HCT116 (cell line): ENCODE measurements around the gene KLC4. TPM values are rescaled to one million over a fixed set of nuclear protein-coding genes. Genes with fewer than 3 reads are reported as not detected.

ENCODE experiments used
- ATAC-seq: fragments of 200-7000 bp; cut with Tn5 transposase; 2 replicates; pipeline ENCODE4 v1.9.1; 2020; ENCODE audit warnings: mild to moderate bottlenecking, moderate library complexity
- BruUV-seq: library from RNA; stranded (reverse); fragments of 400-500 nt; replicated peaks from 2 replicates; lab custom pipeline; 2021; lab: Mats Ljungman, UMichigan
- CTCF ChIA-PET: fragments of 300-600 bp; sonication (Branson Sonifier 250); formaldehyde crosslinking; loops from one replicate; lab custom pipeline; 2021; ENCODE audit warnings: antibody characterized with exemption; lab: Charles Lee
- POLR2A ChIA-PET: fragments of 300-600, 350-600 bp; sonication (Branson Sonifier 250); formaldehyde crosslinking; loops from one replicate; lab custom pipeline; 2021; ENCODE audit warnings: antibody characterized with exemption; lab: Charles Lee
- RAD21 ChIA-PET, 2 experiments: fragments of 300-600 bp; sonication (Branson Sonifier 250); formaldehyde crosslinking; loops; one replicate each; lab custom pipeline; 2023; ENCODE audit warnings: low total read pairs in 2 of 2; ENCODE audit not compliant: uncharacterized antibody in 2 of 2, unreplicated experiment in 2 of 2, low non-redundant PET in 1 of 2; lab: Charles Lee
- DNase-seq: peaks from one replicate; pipeline ENCODE4 v3.0.0-alpha.2; 2010; ENCODE audit warnings: low read depth, low spot score
- H2AFZ ChIP-seq: fragments of 200-600 bp; shearing (Covaris generic), sonication (generic); 2 replicates; pipeline ENCODE4 v1.6.1; 2017; ENCODE audit warnings: low read depth, mixed run types, mixed read lengths, antibody characterized with exemption, low read length; ENCODE audit not compliant: poor library complexity, severe bottlenecking
- H3K27ac ChIP-seq: 2 replicates; pipeline ENCODE4 v1.5.1; 2012; ENCODE audit warnings: low read depth, low read length
- H3K27me3 ChIP-seq: fragments of 200-600 bp; sonication (generic); 2 replicates; pipeline ENCODE4 v1.6.1; 2016; ENCODE audit warnings: mixed run types, low read length, mixed read lengths; ENCODE audit not compliant: insufficient read depth
- H3K36me3 ChIP-seq, 2 experiments: fragments of 200-500 bp in 1 of 2; fragments of 200-600 bp in 1 of 2; sonication (Bioruptor generic) in 1 of 2; sonication (generic) in 1 of 2; 2 replicates each; pipeline versions ENCODE4 v1.5.1 to v1.6.1; 2014 to 2016; ENCODE audit warnings: low read length in 2 of 2, inconsistent platforms in 1 of 2, mixed read lengths in 1 of 2, mixed run types in 1 of 2; ENCODE audit not compliant: insufficient read depth in 2 of 2, control insufficient read depth in 1 of 2
- H3K4me1 ChIP-seq, 2 experiments: fragments of 200-600 bp in 1 of 2; sonication (generic) in 1 of 2; 2 replicates each; pipeline versions ENCODE4 v1.5.1 to v1.6.1; 2012 to 2017; ENCODE audit warnings: low read length in 2 of 2, inconsistent platforms in 1 of 2, mild to moderate bottlenecking in 1 of 2, mixed read lengths in 1 of 2, mixed run types in 1 of 2, moderate library complexity in 1 of 2; ENCODE audit not compliant: insufficient read depth in 2 of 2, control insufficient read depth in 1 of 2
- H3K4me2 ChIP-seq: fragments of 200-600 bp; sonication (generic); 2 replicates; pipeline ENCODE4 v1.6.1; 2017; ENCODE audit warnings: mixed run types, low read length, mixed read lengths
- H3K4me3 ChIP-seq, 2 experiments: fragments of 200-600 bp in 1 of 2; sonication (generic) in 1 of 2; replicated peaks in 1 of 2; 2 replicates each; pipeline ENCODE4 v1.5.1; 2011 to 2016; ENCODE audit warnings: low read length in 2 of 2, control low read depth in 1 of 2, low read depth in 1 of 2, mild to moderate bottlenecking in 1 of 2, mixed read lengths in 1 of 2, mixed run types in 1 of 2
- H3K79me2 ChIP-seq: fragments of 200-600 bp; sonication (generic); 2 replicates; pipeline ENCODE4 v1.6.1; 2017; ENCODE audit warnings: mild to moderate bottlenecking, mixed run types, low read length, moderate library complexity, mixed read lengths; ENCODE audit not compliant: insufficient read depth
- H3K9ac ChIP-seq: fragments of 200-600 bp; sonication (generic); 2 replicates; pipeline ENCODE4 v1.6.1; 2016; ENCODE audit warnings: low read length, mixed read lengths
- H3K9me2 ChIP-seq: fragments of 200-600 bp; sonication (generic), shearing (Covaris generic); 2 replicates; pipeline ENCODE4 v1.6.1; 2017; ENCODE audit warnings: mixed run types, mild to moderate bottlenecking, moderate library complexity; ENCODE audit not compliant: insufficient read depth
- H3K9me3 ChIP-seq, 2 experiments: fragments of 200-500 bp in 1 of 2; fragments of 200-600 bp in 1 of 2; sonication (Bioruptor generic) in 1 of 2; sonication (generic) in 1 of 2; 2 replicates each; pipeline ENCODE4 v1.6.1; 2014 to 2017; ENCODE audit warnings: low read length in 2 of 2, mixed read lengths in 2 of 2, inconsistent platforms in 1 of 2, low read depth in 1 of 2, mild to moderate bottlenecking in 1 of 2, mixed run types in 1 of 2, moderate library complexity in 1 of 2; ENCODE audit not compliant: control insufficient read depth in 1 of 2, insufficient read depth in 1 of 2
- H4K20me1 ChIP-seq: fragments of 200-600 bp; sonication (generic), shearing (Covaris generic); 2 replicates; pipeline ENCODE4 v1.6.1; 2017; ENCODE audit warnings: mixed run types, mild to moderate bottlenecking, moderate library complexity; ENCODE audit not compliant: insufficient read depth
- CBX3 ChIP-seq: IDR thresholded peaks from 2 replicates; pipeline ENCODE4 v1.6.1; 2012; ENCODE audit warnings: low read depth
- CEBPB ChIP-seq: IDR thresholded peaks from 2 replicates; pipeline ENCODE4 v1.6.1; 2012; ENCODE audit warnings: low read depth
- EGR1 ChIP-seq: IDR thresholded peaks from 2 replicates; pipeline ENCODE4 v1.6.1; 2012; ENCODE audit warnings: low read depth
- ELF1 ChIP-seq: IDR thresholded peaks from 2 replicates; pipeline ENCODE4 v1.6.1; 2012; ENCODE audit warnings: low read depth, borderline replicate concordance
- FOSL1 ChIP-seq: IDR thresholded peaks from 2 replicates; pipeline ENCODE4 v1.6.1; 2012; ENCODE audit warnings: low read depth
- JUND ChIP-seq: IDR thresholded peaks from 2 replicates; pipeline ENCODE4 v1.6.1; 2012
- POLR2A ChIP-seq: IDR thresholded peaks from 2 replicates; pipeline ENCODE4 v1.7.0; 2011; ENCODE audit warnings: borderline replicate concordance; ENCODE audit not compliant: insufficient read depth, insufficient read length; ENCODE audit errors: extremely low read depth
- POLR2AphosphoS5 ChIP-seq: IDR thresholded peaks from 2 replicates; pipeline ENCODE4 v1.6.1; 2011; ENCODE audit warnings: mild to moderate bottlenecking, low read depth, low read length, moderate library complexity
- RAD21 ChIP-seq: IDR thresholded peaks from 2 replicates; pipeline ENCODE4 v1.6.1; 2012; ENCODE audit warnings: low read depth, mild to moderate bottlenecking
- SIN3A ChIP-seq: IDR thresholded peaks from 2 replicates; pipeline ENCODE4 v1.6.1; 2012; ENCODE audit warnings: low read depth
- SP1 ChIP-seq: IDR thresholded peaks from 2 replicates; pipeline ENCODE4 v1.6.1; 2012; ENCODE audit warnings: low read depth
- YY1 ChIP-seq: IDR thresholded peaks from 2 replicates; pipeline ENCODE4 v1.6.1; 2011; ENCODE audit warnings: low read length, low read depth, moderate library complexity, mild to moderate bottlenecking; ENCODE audit not compliant: insufficient replicate concordance; ENCODE audit errors: extremely low read depth
- ZFX ChIP-seq: fragments of 450-650 bp; IDR thresholded peaks from 2 replicates; pipeline ENCODE4 v1.6.1; 2017
- ZNF274 ChIP-seq: fragments of 200-500 bp; sonication (Bioruptor generic); IDR thresholded peaks from 2 replicates; pipeline ENCODE4 v1.6.1; 2014; ENCODE audit warnings: mild to moderate bottlenecking, low read depth, low read length, inconsistent platforms
- intact Hi-C: fragments of 100-400 bp; cut with micrococcal nuclease; formaldehyde crosslinking; loops from 2 replicates; pipeline ENCODE4 v1.10.0; 2022
- total RNA-seq: library from RNA; stranded (reverse); gene quantifications from one replicate; pipeline ENCODE4 v1.2.1, GENCODE V29; 2021; ENCODE audit not compliant: unreplicated experiment
- TF ChIP-seq, protein P1 (sequence below), 3 experiments: fragments of 200-600 bp in 1 of 3; sonication (generic) in 1 of 3; IDR thresholded peaks in 2 of 3; conservative IDR thresholded peaks in 1 of 3; 2 replicates each; pipeline ENCODE4 v1.5.1; 2012 to 2017; ENCODE audit warnings: low read depth in 2 of 3, low read length in 2 of 3, antibody characterized with exemption in 1 of 3, borderline replicate concordance in 1 of 3, control low read depth in 1 of 3, mild to moderate bottlenecking in 1 of 3, mixed read lengths in 1 of 3, mixed run types in 1 of 3, moderate library complexity in 1 of 3; ENCODE audit not compliant: insufficient read depth in 1 of 3
- TF ChIP-seq, protein P2 (sequence below): IDR thresholded peaks from 2 replicates; pipeline ENCODE4 v1.6.1; 2012
- TF ChIP-seq, protein P3 (sequence below): IDR thresholded peaks from 2 replicates; pipeline ENCODE4 v1.6.1; 2011; ENCODE audit warnings: mild to moderate bottlenecking, low read length, moderate library complexity; ENCODE audit not compliant: insufficient replicate concordance; ENCODE audit errors: extremely low read depth
- TF ChIP-seq, protein P4 (sequence below): IDR thresholded peaks from 2 replicates; pipeline ENCODE4 v1.6.1; 2012; ENCODE audit warnings: low read depth

KLC4 gene
- total RNA-seq, 1 experiment from 2014 or later, result 16.2 TPM

DNA sequence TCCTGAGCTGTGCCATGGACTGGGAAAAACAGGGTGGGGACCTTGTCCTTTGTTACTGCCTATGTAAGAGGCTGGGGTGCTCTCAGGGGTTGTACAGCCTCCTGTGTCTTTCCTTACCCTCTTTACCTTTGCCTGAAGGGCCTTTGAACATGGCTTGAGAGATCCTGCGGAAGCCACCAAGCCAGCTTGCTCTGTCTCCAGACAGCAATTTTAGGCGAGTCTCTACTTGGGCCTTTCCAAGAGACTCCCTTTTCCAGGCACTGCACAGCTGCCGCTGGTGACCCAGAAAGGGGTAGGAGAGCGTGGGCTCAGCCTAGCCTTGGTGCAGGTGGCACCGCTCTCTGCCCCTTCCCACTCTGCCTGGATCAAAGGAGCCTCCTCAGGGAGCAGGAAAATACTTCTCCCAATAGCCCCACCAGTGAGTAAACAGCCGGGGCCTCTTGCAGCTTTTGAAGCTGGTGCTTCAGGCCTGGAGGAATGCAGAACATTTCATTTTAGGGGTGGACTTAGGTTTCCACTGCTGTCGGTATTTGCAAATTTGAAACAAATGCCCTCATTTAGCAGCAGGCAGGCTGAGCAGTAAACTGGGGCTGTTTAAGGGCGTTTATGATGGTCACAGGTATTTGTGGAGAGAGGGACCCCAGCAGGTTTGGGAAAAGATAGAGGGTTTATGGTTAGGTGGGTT is 30.6 kb downstream of the KLC4 start:
- H3K4me1 ChIP-seq, result peaks cover 24 to 73% of the 10 kb centered on the region in 2 experiments
- H3K4me2 ChIP-seq, result peak overlapping the region; percentile 13
- no peaks in the 10 kb centered on the region; the same call in 1 of the 2 replicates for H4K20me1 ChIP-seq
- peaks cover 86% of the 10 kb centered on the region for H3K79me2 ChIP-seq
- DNase-seq, result no peak
- no peaks in the 10 kb centered on the region for H3K36me3 ChIP-seq
- H3K9ac ChIP-seq, result 0 out of 2 replicates have a peak overlapping the region, but pooled peaks have one; percentile 7
- CTCF ChIA-PET, result no interaction called here
- RAD21 ChIA-PET, result no interaction called here
- intact Hi-C loops, result no loop called here
- POLR2A ChIA-PET, result interaction anchor here (2.5 kb wide), 1 partner anchor 14 kb away, joined by 8 read pairs; the partner anchor contains the start of gene PTK7
- peak overlapping the region; percentile 56 for H3K27ac ChIP-seq
- H2AFZ ChIP-seq, result no peak overlapping the region
- H3K4me3 ChIP-seq, result no peak overlapping the region
- TF ChIP-seq SP1 (no peak), CBX3 (no peak), ZFX (no peak), SIN3A (no peak), FOSL1 (no peak), EGR1 (no peak), ZNF274 (no peak), CEBPB (no peak), JUND (no peak), POLR2A (no peak), ELF1 (no peak), YY1 (no peak), RAD21 (no peak), POLR2AphosphoS5 (no peak)
- TF ChIP-seq, protein P1, sequence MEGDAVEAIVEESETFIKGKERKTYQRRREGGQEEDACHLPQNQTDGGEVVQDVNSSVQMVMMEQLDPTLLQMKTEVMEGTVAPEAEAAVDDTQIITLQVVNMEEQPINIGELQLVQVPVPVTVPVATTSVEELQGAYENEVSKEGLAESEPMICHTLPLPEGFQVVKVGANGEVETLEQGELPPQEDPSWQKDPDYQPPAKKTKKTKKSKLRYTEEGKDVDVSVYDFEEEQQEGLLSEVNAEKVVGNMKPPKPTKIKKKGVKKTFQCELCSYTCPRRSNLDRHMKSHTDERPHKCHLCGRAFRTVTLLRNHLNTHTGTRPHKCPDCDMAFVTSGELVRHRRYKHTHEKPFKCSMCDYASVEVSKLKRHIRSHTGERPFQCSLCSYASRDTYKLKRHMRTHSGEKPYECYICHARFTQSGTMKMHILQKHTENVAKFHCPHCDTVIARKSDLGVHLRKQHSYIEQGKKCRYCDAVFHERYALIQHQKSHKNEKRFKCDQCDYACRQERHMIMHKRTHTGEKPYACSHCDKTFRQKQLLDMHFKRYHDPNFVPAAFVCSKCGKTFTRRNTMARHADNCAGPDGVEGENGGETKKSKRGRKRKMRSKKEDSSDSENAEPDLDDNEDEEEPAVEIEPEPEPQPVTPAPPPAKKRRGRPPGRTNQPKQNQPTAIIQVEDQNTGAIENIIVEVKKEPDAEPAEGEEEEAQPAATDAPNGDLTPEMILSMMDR (IDR thresholded peaks at IDR 0.05 in 2 of 3, conservative IDR thresholded peaks at IDR 0.05 in 1 of 3; ENCODE audit: borderline replicate concordance in 1 of 3, insufficient read depth in 1 of 3, low read depth in 2 of 3, low read length in 2 of 3), result no peak
- TF ChIP-seq, protein P2, sequence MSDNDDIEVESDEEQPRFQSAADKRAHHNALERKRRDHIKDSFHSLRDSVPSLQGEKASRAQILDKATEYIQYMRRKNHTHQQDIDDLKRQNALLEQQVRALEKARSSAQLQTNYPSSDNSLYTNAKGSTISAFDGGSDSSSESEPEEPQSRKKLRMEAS, result no peak
- TF ChIP-seq, protein P3, sequence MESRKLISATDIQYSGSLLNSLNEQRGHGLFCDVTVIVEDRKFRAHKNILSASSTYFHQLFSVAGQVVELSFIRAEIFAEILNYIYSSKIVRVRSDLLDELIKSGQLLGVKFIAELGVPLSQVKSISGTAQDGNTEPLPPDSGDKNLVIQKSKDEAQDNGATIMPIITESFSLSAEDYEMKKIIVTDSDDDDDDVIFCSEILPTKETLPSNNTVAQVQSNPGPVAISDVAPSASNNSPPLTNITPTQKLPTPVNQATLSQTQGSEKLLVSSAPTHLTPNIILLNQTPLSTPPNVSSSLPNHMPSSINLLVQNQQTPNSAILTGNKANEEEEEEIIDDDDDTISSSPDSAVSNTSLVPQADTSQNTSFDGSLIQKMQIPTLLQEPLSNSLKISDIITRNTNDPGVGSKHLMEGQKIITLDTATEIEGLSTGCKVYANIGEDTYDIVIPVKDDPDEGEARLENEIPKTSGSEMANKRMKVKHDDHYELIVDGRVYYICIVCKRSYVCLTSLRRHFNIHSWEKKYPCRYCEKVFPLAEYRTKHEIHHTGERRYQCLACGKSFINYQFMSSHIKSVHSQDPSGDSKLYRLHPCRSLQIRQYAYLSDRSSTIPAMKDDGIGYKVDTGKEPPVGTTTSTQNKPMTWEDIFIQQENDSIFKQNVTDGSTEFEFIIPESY, result no peak
- TF ChIP-seq, protein P4, sequence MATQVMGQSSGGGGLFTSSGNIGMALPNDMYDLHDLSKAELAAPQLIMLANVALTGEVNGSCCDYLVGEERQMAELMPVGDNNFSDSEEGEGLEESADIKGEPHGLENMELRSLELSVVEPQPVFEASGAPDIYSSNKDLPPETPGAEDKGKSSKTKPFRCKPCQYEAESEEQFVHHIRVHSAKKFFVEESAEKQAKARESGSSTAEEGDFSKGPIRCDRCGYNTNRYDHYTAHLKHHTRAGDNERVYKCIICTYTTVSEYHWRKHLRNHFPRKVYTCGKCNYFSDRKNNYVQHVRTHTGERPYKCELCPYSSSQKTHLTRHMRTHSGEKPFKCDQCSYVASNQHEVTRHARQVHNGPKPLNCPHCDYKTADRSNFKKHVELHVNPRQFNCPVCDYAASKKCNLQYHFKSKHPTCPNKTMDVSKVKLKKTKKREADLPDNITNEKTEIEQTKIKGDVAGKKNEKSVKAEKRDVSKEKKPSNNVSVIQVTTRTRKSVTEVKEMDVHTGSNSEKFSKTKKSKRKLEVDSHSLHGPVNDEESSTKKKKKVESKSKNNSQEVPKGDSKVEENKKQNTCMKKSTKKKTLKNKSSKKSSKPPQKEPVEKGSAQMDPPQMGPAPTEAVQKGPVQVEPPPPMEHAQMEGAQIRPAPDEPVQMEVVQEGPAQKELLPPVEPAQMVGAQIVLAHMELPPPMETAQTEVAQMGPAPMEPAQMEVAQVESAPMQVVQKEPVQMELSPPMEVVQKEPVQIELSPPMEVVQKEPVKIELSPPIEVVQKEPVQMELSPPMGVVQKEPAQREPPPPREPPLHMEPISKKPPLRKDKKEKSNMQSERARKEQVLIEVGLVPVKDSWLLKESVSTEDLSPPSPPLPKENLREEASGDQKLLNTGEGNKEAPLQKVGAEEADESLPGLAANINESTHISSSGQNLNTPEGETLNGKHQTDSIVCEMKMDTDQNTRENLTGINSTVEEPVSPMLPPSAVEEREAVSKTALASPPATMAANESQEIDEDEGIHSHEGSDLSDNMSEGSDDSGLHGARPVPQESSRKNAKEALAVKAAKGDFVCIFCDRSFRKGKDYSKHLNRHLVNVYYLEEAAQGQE, result no peak
- TF ChIP-seq, all 23 proteins: peak for 0
- no peaks in the 10 kb centered on the region for H3K27me3 ChIP-seq
- peak; percentile 26 for ATAC-seq
- H3K9me3 ChIP-seq, result no peaks in the 10 kb centered on the region
- no peaks in the 10 kb centered on the region for H3K9me2 ChIP-seq
- no TSS peak for BruUV-seq
